GM20000 (cell line): ENCODE results near the gene NAA25.
A peak's percentile ranks its signal among the peaks of the same experiment; 100 is the strongest.
"Not testable (repeated sequence)": the region's sequence is repeated elsewhere in the genome, so short reads cannot be mapped to it uniquely, and the experiment has no call there.

Source experiments
- DNase-seq: peaks from one replicate; pipeline ENCODE4 v3.0.0; 2012; ENCODE audit warnings: low spot score
- TF ChIP-seq, protein P1 (sequence below): IDR thresholded peaks from 2 replicates; pipeline ENCODE4 v1.5.1; 2012; ENCODE audit warnings: mild to moderate bottlenecking, control low read depth; ENCODE audit errors: extremely low read depth, missing control alignments

NAA25 gene

GRCh38 chr12:112105891-112106290 is 2.7 kb downstream of the NAA25 start:
- TF ChIP-seq, protein P1, sequence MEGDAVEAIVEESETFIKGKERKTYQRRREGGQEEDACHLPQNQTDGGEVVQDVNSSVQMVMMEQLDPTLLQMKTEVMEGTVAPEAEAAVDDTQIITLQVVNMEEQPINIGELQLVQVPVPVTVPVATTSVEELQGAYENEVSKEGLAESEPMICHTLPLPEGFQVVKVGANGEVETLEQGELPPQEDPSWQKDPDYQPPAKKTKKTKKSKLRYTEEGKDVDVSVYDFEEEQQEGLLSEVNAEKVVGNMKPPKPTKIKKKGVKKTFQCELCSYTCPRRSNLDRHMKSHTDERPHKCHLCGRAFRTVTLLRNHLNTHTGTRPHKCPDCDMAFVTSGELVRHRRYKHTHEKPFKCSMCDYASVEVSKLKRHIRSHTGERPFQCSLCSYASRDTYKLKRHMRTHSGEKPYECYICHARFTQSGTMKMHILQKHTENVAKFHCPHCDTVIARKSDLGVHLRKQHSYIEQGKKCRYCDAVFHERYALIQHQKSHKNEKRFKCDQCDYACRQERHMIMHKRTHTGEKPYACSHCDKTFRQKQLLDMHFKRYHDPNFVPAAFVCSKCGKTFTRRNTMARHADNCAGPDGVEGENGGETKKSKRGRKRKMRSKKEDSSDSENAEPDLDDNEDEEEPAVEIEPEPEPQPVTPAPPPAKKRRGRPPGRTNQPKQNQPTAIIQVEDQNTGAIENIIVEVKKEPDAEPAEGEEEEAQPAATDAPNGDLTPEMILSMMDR = no peak
- DNase-seq = no peak

GRCh38 chr12:112103758-112104503 is 4.7 kb downstream of the NAA25 start:
- TF ChIP-seq, protein P1 = no peak
- DNase-seq = no peak

DNA sequence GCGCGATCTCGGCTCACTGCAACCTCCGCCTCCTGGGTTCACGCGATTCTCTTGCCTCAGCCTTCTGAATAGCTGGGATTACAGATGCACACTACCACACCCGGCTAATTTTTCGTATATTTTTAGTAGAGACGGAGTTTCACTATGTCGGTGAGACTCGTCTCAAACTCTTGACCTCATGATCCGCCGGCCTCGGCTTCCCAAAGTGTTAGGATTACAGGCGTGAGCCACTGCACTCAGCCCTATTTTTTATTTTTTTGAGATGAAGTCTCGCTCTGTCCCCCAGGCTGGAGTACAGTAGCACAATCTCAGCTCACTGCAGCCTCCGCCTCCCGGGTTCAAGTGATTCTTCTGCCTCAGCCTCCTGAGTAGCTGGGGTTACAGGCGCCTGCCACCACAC is 5.8 kb downstream of the NAA25 start:
- not testable (repeated sequence) for DNase-seq

GRCh38 chr12:112102127-112102526 is 6.5 kb downstream of the NAA25 start:
- DNase-seq = no peak
- TF ChIP-seq, protein P1 = no peak

DNA sequence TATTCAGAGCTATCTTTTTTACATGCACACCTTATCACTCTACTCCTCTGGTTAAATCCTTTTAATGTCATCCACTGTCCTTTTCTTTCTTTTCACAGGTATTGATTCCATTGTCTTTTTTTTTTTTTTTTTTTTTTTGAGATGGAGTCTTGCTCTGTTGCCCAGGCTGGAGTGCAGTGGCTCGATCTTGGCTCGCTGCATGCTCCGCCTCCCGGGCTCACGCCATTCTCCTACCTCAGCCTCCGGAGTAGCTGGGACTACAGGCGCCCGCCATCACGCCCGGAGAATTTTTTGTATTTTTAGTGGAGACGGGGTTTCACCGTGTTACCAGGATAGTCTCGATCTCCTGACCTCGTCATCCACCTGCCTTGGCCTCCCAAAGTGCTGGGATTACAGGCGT is 8.1 kb downstream of the NAA25 start:
- DNase-seq = not testable (repeated sequence)

GRCh38 chr12:112097641-112098040 is 10.9 kb downstream of the NAA25 start:
- TF ChIP-seq, protein P1 = no peak

DNA sequence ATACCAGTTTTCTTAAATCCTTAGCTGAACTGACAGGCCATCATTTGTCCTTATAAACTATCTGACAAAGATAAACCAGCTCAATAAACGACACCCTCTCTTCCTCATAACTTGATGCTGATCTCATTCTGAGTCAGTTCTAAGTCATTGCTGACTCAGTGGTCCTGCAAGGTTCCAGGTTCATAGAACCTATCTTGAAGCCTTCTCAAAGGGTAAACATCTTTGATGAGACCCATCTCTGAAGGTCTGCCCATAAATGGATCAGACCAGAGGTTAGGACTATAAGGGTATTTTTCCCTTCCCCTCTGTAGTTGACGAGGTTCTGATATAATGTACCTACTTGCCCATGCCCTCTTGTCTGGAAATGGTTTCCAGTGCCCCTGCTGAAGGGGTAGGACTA is 11.9 kb downstream of the NAA25 start:
- no peak for DNase-seq
- TF ChIP-seq, protein P1 = no peak

More at GRCh38 chr12:112097641-112098040, 10.9 kb downstream of the NAA25 start:
- no peak for DNase-seq

DNA sequence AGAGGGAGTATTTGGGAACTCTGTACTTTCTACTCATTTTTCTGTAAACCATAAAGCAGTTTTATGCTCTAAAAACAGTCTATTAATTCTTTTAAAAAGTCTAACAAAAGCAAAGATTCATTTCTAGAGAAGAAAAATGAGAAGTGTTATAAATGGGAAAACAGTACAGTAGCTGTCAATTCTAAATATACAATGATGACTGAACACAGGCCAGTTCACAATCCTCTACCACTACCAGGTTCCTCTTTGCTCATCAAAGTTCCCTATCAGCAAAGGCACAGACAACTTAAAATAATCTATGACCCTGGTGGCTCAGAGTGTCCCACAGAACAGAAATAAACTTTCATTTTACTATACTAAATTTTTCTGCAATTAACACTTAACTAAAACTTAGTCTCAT is 12.5 kb downstream of the NAA25 start:
- peak; percentile 65 for DNase-seq
- TF ChIP-seq, protein P1 = no peak
